ENCODE data around the gene FRK.

FRK gene

GRCh38 chr6:116073765-116074440 is 13.2 kb upstream of the FRK start:
- Histone ChIP-seq H3K9me3 (ENCODE audit: control insufficient read depth, low read depth, low read length) (no peaks in the 10 kb centered on the region), H3K36me3 (ENCODE audit: control insufficient read depth, low read depth, low read length) (no peaks in the 10 kb centered on the region), H3K9ac (ENCODE audit: low read length) (no peak overlapping the region), H3K27ac (ENCODE audit: low read length) (no peak overlapping the region), H3K27me3 (ENCODE audit: control insufficient read depth, insufficient read depth, low read length) (no peaks in the 10 kb centered on the region), H3K4me3 (ENCODE audit: low read length) (no peak overlapping the region), H3K4me1 (ENCODE audit: control insufficient read depth, low read depth, low read length) (no peaks in the 10 kb centered on the region)

- Histone ChIP-seq H3K9me3 (ENCODE audit: control insufficient read depth, low read depth, low read length) (no peaks in the 10 kb centered on the region), H3K4me1 (ENCODE audit: control insufficient read depth, low read depth, low read length) (no peaks in the 10 kb centered on the region), H3K9ac (ENCODE audit: low read length) (no peak overlapping the region), H3K36me3 (ENCODE audit: control insufficient read depth, low read depth, low read length) (no peaks in the 10 kb centered on the region), H3K27ac (ENCODE audit: low read length) (no peak overlapping the region), H3K4me3 (ENCODE audit: low read length) (no peak overlapping the region), H3K27me3 (ENCODE audit: control insufficient read depth, insufficient read depth, low read length) (no peaks in the 10 kb centered on the region)
Observed at GRCh38 chr6:116072368-116072767, 11.7 kb upstream of the FRK start.

- no peaks in the 10 kb centered on the region for H3K9me3 ChIP-seq (ENCODE audit: control insufficient read depth, low read depth, low read length)
- no peak overlapping the region for H3K9ac ChIP-seq (ENCODE audit: low read length)
- no peaks in the 10 kb centered on the region for H3K27me3 ChIP-seq (ENCODE audit: control insufficient read depth, insufficient read depth, low read length)
- H3K4me3 ChIP-seq (ENCODE audit: low read length): no peak overlapping the region
- H3K27ac ChIP-seq (ENCODE audit: low read length): no peak overlapping the region
- no peaks in the 10 kb centered on the region for H3K4me1 ChIP-seq (ENCODE audit: control insufficient read depth, low read depth, low read length)
- H3K36me3 ChIP-seq (ENCODE audit: control insufficient read depth, low read depth, low read length): no peaks in the 10 kb centered on the region
Observed at GRCh38 chr6:116070616-116071389, 10.1 kb upstream of the FRK start.

GRCh38 chr6:116070101-116070500 is 9.4 kb upstream of the FRK start:
- Histone ChIP-seq H3K4me1 (ENCODE audit: control insufficient read depth, low read depth, low read length) (no peaks in the 10 kb centered on the region), H3K9me3 (ENCODE audit: control insufficient read depth, low read depth, low read length) (no peaks in the 10 kb centered on the region), H3K27me3 (ENCODE audit: control insufficient read depth, insufficient read depth, low read length) (no peaks in the 10 kb centered on the region), H3K36me3 (ENCODE audit: control insufficient read depth, low read depth, low read length) (no peaks in the 10 kb centered on the region), H3K4me3 (ENCODE audit: low read length) (no peak overlapping the region), H3K27ac (ENCODE audit: low read length) (no peak overlapping the region), H3K9ac (ENCODE audit: low read length) (no peak overlapping the region)

GRCh38 chr6:116066789-116067188 is 6.1 kb upstream of the FRK start:
- H3K27ac ChIP-seq (ENCODE audit: low read length): no peak overlapping the region
- no peak overlapping the region for H3K4me3 ChIP-seq (ENCODE audit: low read length)
- H3K36me3 ChIP-seq (ENCODE audit: control insufficient read depth, low read depth, low read length): no peaks in the 10 kb centered on the region
- no peaks in the 10 kb centered on the region for H3K27me3 ChIP-seq (ENCODE audit: control insufficient read depth, insufficient read depth, low read length)
- no peaks in the 10 kb centered on the region for H3K9me3 ChIP-seq (ENCODE audit: control insufficient read depth, low read depth, low read length)
- no peak overlapping the region for H3K9ac ChIP-seq (ENCODE audit: low read length)
- peaks cover 4% of the 10 kb centered on the region for H3K4me1 ChIP-seq (ENCODE audit: control insufficient read depth, low read depth, low read length)

- Histone ChIP-seq H3K27ac (ENCODE audit: low read length) (no peak overlapping the region), H3K9me3 (ENCODE audit: control insufficient read depth, low read depth, low read length) (no peaks in the 10 kb centered on the region), H3K36me3 (ENCODE audit: control insufficient read depth, low read depth, low read length) (no peaks in the 10 kb centered on the region), H3K4me1 (ENCODE audit: control insufficient read depth, low read depth, low read length) (peaks cover 4% of the 10 kb centered on the region), H3K27me3 (ENCODE audit: control insufficient read depth, insufficient read depth, low read length) (no peaks in the 10 kb centered on the region), H3K4me3 (ENCODE audit: low read length) (no peak overlapping the region), H3K9ac (ENCODE audit: low read length) (no peak overlapping the region)
Observed at GRCh38 chr6:116064666-116065065, 4.0 kb upstream of the FRK start.

- Histone ChIP-seq H3K9ac (ENCODE audit: low read length) (no peak overlapping the region), H3K27me3 (ENCODE audit: control insufficient read depth, insufficient read depth, low read length) (no peaks in the 10 kb centered on the region), H3K4me1 (ENCODE audit: control insufficient read depth, low read depth, low read length) (peaks cover 4% of the 10 kb centered on the region), H3K4me3 (ENCODE audit: low read length) (no peak overlapping the region), H3K9me3 (ENCODE audit: control insufficient read depth, low read depth, low read length) (no peaks in the 10 kb centered on the region), H3K36me3 (ENCODE audit: control insufficient read depth, low read depth, low read length) (no peaks in the 10 kb centered on the region), H3K27ac (ENCODE audit: low read length) (no peak overlapping the region)
Observed at GRCh38 chr6:116062496-116062895, 1.8 kb upstream of the FRK start.

GRCh38 chr6:116059713-116060571 is 749 bp downstream of the FRK start:
- no peak overlapping the region for H3K9ac ChIP-seq (ENCODE audit: low read length)
- no peak overlapping the region for H3K27ac ChIP-seq (ENCODE audit: low read length)
- H3K4me3 ChIP-seq (ENCODE audit: low read length): no peak overlapping the region
- no peaks in the 10 kb centered on the region for H3K27me3 ChIP-seq (ENCODE audit: control insufficient read depth, insufficient read depth, low read length)
- H3K36me3 ChIP-seq (ENCODE audit: control insufficient read depth, low read depth, low read length): no peaks in the 10 kb centered on the region
- peaks cover 4% of the 10 kb centered on the region for H3K4me1 ChIP-seq (ENCODE audit: control insufficient read depth, low read depth, low read length)
- H3K9me3 ChIP-seq (ENCODE audit: control insufficient read depth, low read depth, low read length): no peaks in the 10 kb centered on the region

- Histone ChIP-seq H3K4me1 (ENCODE audit: control insufficient read depth, low read depth, low read length) (no peaks in the 10 kb centered on the region), H3K9me3 (ENCODE audit: control insufficient read depth, low read depth, low read length) (no peaks in the 10 kb centered on the region), H3K4me3 (ENCODE audit: low read length) (no peak overlapping the region), H3K9ac (ENCODE audit: low read length) (no peak overlapping the region), H3K27me3 (ENCODE audit: control insufficient read depth, insufficient read depth, low read length) (no peaks in the 10 kb centered on the region), H3K36me3 (ENCODE audit: control insufficient read depth, low read depth, low read length) (no peaks in the 10 kb centered on the region), H3K27ac (ENCODE audit: low read length) (no peak overlapping the region)
Observed at GRCh38 chr6:116057766-116058165, 2.9 kb downstream of the FRK start.

GRCh38 chr6:116055513-116055912 is 5.2 kb downstream of the FRK start:
- H3K27ac ChIP-seq (ENCODE audit: low read length): no peak overlapping the region
- H3K9ac ChIP-seq (ENCODE audit: low read length): no peak overlapping the region
- no peaks in the 10 kb centered on the region for H3K27me3 ChIP-seq (ENCODE audit: control insufficient read depth, insufficient read depth, low read length)
- H3K4me3 ChIP-seq (ENCODE audit: low read length): no peak overlapping the region
- H3K9me3 ChIP-seq (ENCODE audit: control insufficient read depth, low read depth, low read length): no peaks in the 10 kb centered on the region
- H3K4me1 ChIP-seq (ENCODE audit: control insufficient read depth, low read depth, low read length): no peaks in the 10 kb centered on the region
- H3K36me3 ChIP-seq (ENCODE audit: control insufficient read depth, low read depth, low read length): no peaks in the 10 kb centered on the region

- no peaks in the 10 kb centered on the region for H3K4me1 ChIP-seq (ENCODE audit: control insufficient read depth, low read depth, low read length)
- H3K9me3 ChIP-seq (ENCODE audit: control insufficient read depth, low read depth, low read length): no peaks in the 10 kb centered on the region
Observed at GRCh38 chr6:116051244-116051643, 9.4 kb downstream of the FRK start.

More at GRCh38 chr6:116051244-116051643, 9.4 kb downstream of the FRK start:
- no peaks in the 10 kb centered on the region for H3K27me3 ChIP-seq (ENCODE audit: control insufficient read depth, insufficient read depth, low read length)
- H3K36me3 ChIP-seq (ENCODE audit: control insufficient read depth, low read depth, low read length): no peaks in the 10 kb centered on the region
- no peak overlapping the region for H3K9ac ChIP-seq (ENCODE audit: low read length)
- H3K4me3 ChIP-seq (ENCODE audit: low read length): no peak overlapping the region
- H3K27ac ChIP-seq (ENCODE audit: low read length): no peak overlapping the region

Data from iPS-18a (cell line).